ENCODE measurements around the gene RPS19.

The RPS19 gene

GRCh38 chr19:41845001-41845050, 15.2 kb upstream of the RPS19 start, which contains the start of gene DMRTC2:
Gene DMRTC2, plus strand, starts transcription at chr19:41845042. Its CDS starts 2,387 bp downstream, at chr19:41847429.
- H3K4me3 ChIP-seq (ENCODE audit: low read depth, low read length), result no peak within 1 kb of the TSS
- DNase-seq (ENCODE audit: low read depth, low spot score), result no peak
- TF ChIP-seq CTCF (IDR thresholded peaks at IDR 0.05; ENCODE audit: low read depth, low read length), result no peak
- in situ Hi-C loops (cut with HindIII; ENCODE audit: low sequenced_read_pairs), result no loop called here

- H3K4me3 ChIP-seq (ENCODE audit: low read depth, low read length), result no peak overlapping the region
- no peak for DNase-seq (ENCODE audit: low read depth, low spot score)
- in situ Hi-C loops (cut with HindIII; ENCODE audit: low sequenced_read_pairs), result no loop called here
- no peak for TF ChIP-seq CTCF (IDR thresholded peaks at IDR 0.05; ENCODE audit: low read depth, low read length)
These were observed 14.9 kb upstream of the RPS19 start for GRCh38 chr19:41845051-41845590.

GRCh38 chr19:41847351-41848105, 12.5 kb upstream of the RPS19 start:
- in situ Hi-C loops (cut with HindIII; ENCODE audit: low sequenced_read_pairs), result no loop called here
- no peak for DNase-seq (ENCODE audit: low read depth, low spot score)
- no peak for TF ChIP-seq CTCF (IDR thresholded peaks at IDR 0.05; ENCODE audit: low read depth, low read length)
- H3K4me3 ChIP-seq (ENCODE audit: low read depth, low read length), result no peak overlapping the region

- no peak overlapping the region for H3K4me3 ChIP-seq (ENCODE audit: low read depth, low read length)
- TF ChIP-seq CTCF (IDR thresholded peaks at IDR 0.05; ENCODE audit: low read depth, low read length), result no peak
- in situ Hi-C loops (cut with HindIII; ENCODE audit: low sequenced_read_pairs), result no loop called here
- DNase-seq (ENCODE audit: low read depth, low spot score), result no peak
These were observed 11.4 kb upstream of the RPS19 start for GRCh38 chr19:41848666-41849065.

- no peak for TF ChIP-seq CTCF (IDR thresholded peaks at IDR 0.05; ENCODE audit: low read depth, low read length)
- no peak for DNase-seq (ENCODE audit: low read depth, low spot score)
- no peak overlapping the region for H3K4me3 ChIP-seq (ENCODE audit: low read depth, low read length)
- in situ Hi-C loops (cut with HindIII; ENCODE audit: low sequenced_read_pairs), result no loop called here
These were observed 11.0 kb upstream of the RPS19 start for GRCh38 chr19:41849067-41849466.

- H3K4me3 ChIP-seq (ENCODE audit: low read depth, low read length), result no peak overlapping the region
- DNase-seq (ENCODE audit: low read depth, low spot score), result no peak
- no peak for TF ChIP-seq CTCF (IDR thresholded peaks at IDR 0.05; ENCODE audit: low read depth, low read length)
- in situ Hi-C loops (cut with HindIII; ENCODE audit: low sequenced_read_pairs), result no loop called here
These were observed 9.7 kb upstream of the RPS19 start for GRCh38 chr19:41850381-41850780.

- in situ Hi-C loops (cut with HindIII; ENCODE audit: low sequenced_read_pairs), result no loop called here
These were observed 8.6 kb upstream of the RPS19 start for GRCh38 chr19:41851456-41851855.

More at GRCh38 chr19:41851456-41851855, 8.6 kb upstream of the RPS19 start:
- DNase-seq (ENCODE audit: low read depth, low spot score), result no peak
- no peak for TF ChIP-seq CTCF (IDR thresholded peaks at IDR 0.05; ENCODE audit: low read depth, low read length)
- H3K4me3 ChIP-seq (ENCODE audit: low read depth, low read length), result no peak overlapping the region
